ENCODE data around the gene BBS9. TPM values are rescaled to one million over a fixed set of nuclear protein-coding genes. Genes with fewer than 3 reads are reported as not detected.

The BBS9 gene
- total RNA-seq, 1 experiment from 2014 or later, result 5.7 TPM

DNA sequence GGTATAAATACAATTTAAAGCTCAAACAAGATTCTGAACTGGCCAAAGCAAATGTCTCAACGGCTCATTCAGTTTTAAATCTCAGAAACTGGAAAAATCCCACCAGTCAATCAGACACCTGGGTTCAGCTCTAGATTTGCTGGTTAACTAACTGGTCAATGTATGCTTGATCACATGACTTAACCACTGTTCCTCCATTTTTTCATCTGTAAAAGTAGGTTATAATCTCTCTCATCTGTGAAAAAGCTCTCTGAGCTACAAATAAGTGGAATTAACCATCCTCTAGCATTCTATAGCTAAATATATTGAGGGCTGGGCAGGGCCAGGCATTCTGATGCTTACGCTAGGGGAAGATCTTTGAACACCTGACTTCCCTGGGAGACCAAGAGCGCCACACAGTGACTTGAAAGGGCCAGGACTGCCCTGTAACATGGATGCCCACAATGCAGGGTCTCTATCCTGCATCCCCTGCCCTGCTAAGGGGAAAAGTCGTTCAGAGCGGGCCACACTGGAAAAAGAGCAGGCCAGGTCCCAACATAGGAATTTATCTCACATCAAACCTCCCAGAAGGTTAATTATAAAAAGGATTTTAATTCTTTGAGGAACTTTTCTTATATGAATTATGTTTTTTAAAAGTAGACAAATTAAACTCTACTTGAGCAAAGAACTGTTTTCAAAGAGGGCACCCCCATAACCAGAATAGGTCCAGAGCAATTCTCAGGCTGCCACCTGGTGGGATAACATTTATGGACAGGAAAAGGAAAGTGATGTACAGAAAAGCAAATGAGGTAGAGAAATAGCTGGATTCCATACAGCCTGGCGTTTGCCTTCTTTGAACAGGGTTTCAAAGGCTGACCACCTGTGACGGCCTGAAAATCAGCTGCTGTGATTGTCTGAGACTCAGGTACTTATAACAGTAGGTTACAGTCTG lies 22.0 kb upstream of the BBS9 start:
- H3F3A ChIP-seq (ENCODE audit: low read length, unreplicated experiment), result no peaks in the 10 kb centered on the region
- 0 out of 2 replicates have a peak overlapping the region, but pooled peaks have one; percentile 80 for H3K9ac ChIP-seq (ENCODE audit: low read length)
- TF ChIP-seq EZH2phosphoT487 (IDR thresholded peaks at IDR 0.05; ENCODE audit: borderline replicate concordance, low read length), result no peak
- TF ChIP-seq, protein P1, sequence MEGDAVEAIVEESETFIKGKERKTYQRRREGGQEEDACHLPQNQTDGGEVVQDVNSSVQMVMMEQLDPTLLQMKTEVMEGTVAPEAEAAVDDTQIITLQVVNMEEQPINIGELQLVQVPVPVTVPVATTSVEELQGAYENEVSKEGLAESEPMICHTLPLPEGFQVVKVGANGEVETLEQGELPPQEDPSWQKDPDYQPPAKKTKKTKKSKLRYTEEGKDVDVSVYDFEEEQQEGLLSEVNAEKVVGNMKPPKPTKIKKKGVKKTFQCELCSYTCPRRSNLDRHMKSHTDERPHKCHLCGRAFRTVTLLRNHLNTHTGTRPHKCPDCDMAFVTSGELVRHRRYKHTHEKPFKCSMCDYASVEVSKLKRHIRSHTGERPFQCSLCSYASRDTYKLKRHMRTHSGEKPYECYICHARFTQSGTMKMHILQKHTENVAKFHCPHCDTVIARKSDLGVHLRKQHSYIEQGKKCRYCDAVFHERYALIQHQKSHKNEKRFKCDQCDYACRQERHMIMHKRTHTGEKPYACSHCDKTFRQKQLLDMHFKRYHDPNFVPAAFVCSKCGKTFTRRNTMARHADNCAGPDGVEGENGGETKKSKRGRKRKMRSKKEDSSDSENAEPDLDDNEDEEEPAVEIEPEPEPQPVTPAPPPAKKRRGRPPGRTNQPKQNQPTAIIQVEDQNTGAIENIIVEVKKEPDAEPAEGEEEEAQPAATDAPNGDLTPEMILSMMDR (conservative IDR thresholded peaks at IDR 0.05; ENCODE audit: low read depth, low read length), result peak; percentile 71
- no TSS peak for BruUV-seq (replicated peaks)
- H3K27me3 ChIP-seq (ENCODE audit: low read length), result no peaks in the 10 kb centered on the region
- DNase-seq, result peak; percentile 55
- H3K9me3 ChIP-seq (ENCODE audit: low read length), result no peaks in the 10 kb centered on the region
- ATAC-seq, result peak; percentile 34
- H3K79me2 ChIP-seq (ENCODE audit: low read length), result peaks cover 57% of the 10 kb centered on the region
- ChIA-PET CTCF (interaction anchor here (0.6 to 1.7 kb wide), 13 partner anchors 29 to 380 kb away, joined by 3 to 9 read pairs (median 4); partner anchors contain the start of gene NT5C3A), POLR2A (ENCODE audit: unreplicated experiment) (no interaction called here)
- intact Hi-C loops (cut with micrococcal nuclease), result loop anchor here (1.0 to 5.0 kb wide), 8 partner anchors 45 to 617 kb away; partner anchors contain the start of genes FKBP9, KBTBD2, LSM5 and NT5C3A
- no peaks in the 10 kb centered on the region for H3K9me2 ChIP-seq (replicated peaks; ENCODE audit: low read length)
- peak overlapping the region; percentile 96 for H3K4me2 ChIP-seq (ENCODE audit: low read length)
- peak overlapping the region; percentile 99 for H3K4me3 ChIP-seq (ENCODE audit: low read length)
- no peaks in the 10 kb centered on the region for H4K20me1 ChIP-seq (ENCODE audit: low read length)
- H3K4me1 ChIP-seq (ENCODE audit: insufficient read depth, low read length), result peaks cover 20% of the 10 kb centered on the region; the same call in 1 of the 2 replicates
- peaks cover 7% of the 10 kb centered on the region; the same call in 1 of the 2 replicates for H3K36me3 ChIP-seq (ENCODE audit: low read depth, low read length)
- H2AFZ ChIP-seq (ENCODE audit: low read length), result peak overlapping the region; percentile 93; the same call in 1 of the 2 replicates
- no peak overlapping the region for H3K27ac ChIP-seq (ENCODE audit: low read length)

DNA sequence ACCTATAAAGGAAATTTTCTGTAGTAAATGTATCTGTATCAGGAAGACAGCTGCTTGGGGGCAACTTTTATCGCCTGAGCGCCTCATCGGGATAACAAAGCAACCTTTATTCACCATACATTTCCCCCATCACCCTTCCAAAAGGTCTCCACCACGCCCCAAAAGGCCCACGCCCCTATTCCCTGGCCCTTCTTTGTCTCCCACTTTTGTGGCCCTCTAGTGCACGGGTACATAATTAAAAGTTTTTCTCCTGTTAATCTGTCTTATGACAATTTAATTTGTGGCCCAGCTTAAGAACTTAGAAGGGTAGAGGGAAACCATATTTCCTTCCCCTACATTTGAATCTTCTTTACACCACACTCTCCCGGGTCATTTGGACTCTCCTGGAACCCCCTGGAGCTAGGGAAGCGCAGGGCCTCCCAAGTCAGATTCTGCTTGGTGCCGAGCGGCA lies 20.8 kb upstream of the BBS9 start:
- Histone ChIP-seq H3K9ac (ENCODE audit: low read length) (peak overlapping the region; percentile 80), H3K27me3 (ENCODE audit: low read length) (no peaks in the 10 kb centered on the region), H4K20me1 (ENCODE audit: low read length) (no peaks in the 10 kb centered on the region), H3F3A (ENCODE audit: low read length, unreplicated experiment) (no peaks in the 10 kb centered on the region), H3K4me3 (ENCODE audit: low read length) (peak overlapping the region; percentile 99), H3K4me2 (ENCODE audit: low read length) (peak overlapping the region; percentile 96), H3K9me3 (ENCODE audit: low read length) (no peaks in the 10 kb centered on the region), H3K36me3 (ENCODE audit: low read depth, low read length) (no peaks in the 10 kb centered on the region), H3K9me2 (replicated peaks; ENCODE audit: low read length) (no peaks in the 10 kb centered on the region), H3K27ac (ENCODE audit: low read length) (0 out of 2 replicates have a peak overlapping the region, but pooled peaks have one; percentile 13), H3K4me1 (ENCODE audit: insufficient read depth, low read length) (peaks cover 20% of the 10 kb centered on the region; the same call in 1 of the 2 replicates), H2AFZ (ENCODE audit: low read length) (peak overlapping the region; percentile 93), H3K79me2 (ENCODE audit: low read length) (peaks cover 51% of the 10 kb centered on the region)
- CTCF ChIA-PET, result interaction anchor here (0.8 to 1.7 kb wide), 4 partner anchors 33 to 308 kb away, joined by 3 to 9 read pairs (median 6); partner anchors contain the start of gene NT5C3A
- ATAC-seq (peak; percentile 25), DNase-seq (peak; percentile 42)
- POLR2A ChIA-PET (ENCODE audit: unreplicated experiment), result no interaction called here
- intact Hi-C loops (cut with micrococcal nuclease), result loop anchor here (2.0 to 5.0 kb wide), 4 partner anchors 46 to 416 kb away; partner anchors contain the start of genes FKBP9, KBTBD2 and NT5C3A
- TF ChIP-seq EZH2 (IDR thresholded peaks at IDR 0.05; ENCODE audit: low read length, unreplicated experiment) (no peak), EZH2phosphoT487 (IDR thresholded peaks at IDR 0.05; ENCODE audit: borderline replicate concordance, low read length) (no peak)
- TF ChIP-seq, protein P1 (conservative IDR thresholded peaks at IDR 0.05; ENCODE audit: low read depth, low read length), result no peak; the same call in 1 of the 2 replicates
- no TSS peak for BruUV-seq (replicated peaks)
